ENCODE measurements around the gene OR5J2. TPM values are rescaled to one million over a fixed set of nuclear protein-coding genes. Genes with fewer than 3 reads are reported as not detected.
"Not testable (repeated sequence)": the region's sequence is repeated elsewhere in the genome, so short reads cannot be mapped to it uniquely, and the experiment has no call there.

Gene OR5J2
- polyA plus RNA-seq, 1 experiment, result not detected

DNA sequence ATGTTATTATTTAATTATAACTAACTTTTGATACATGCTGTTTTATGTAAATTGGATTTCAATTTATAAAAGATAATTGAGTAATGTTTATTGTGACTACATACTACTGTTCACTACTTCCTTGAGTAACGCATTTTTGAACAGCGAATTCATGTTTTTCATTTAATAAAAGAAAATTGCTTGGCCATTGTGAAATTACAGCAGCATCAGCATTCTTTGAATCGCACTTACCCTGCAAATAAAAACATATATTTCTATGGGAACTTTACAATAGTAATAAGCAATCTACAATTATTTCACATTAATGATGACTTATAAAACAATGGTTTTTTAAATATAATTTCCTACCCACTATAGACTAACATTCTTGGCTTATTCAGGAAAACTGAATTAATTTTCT lies 20.3 kb downstream of the OR5J2 start:
- no peak for TF ChIP-seq CTCF (IDR thresholded peaks at IDR 0.05; ENCODE audit: low read depth, low read length)
- DNase-seq (ENCODE audit: low read depth, low spot score), result no peak
- ChIA-PET POLR2A (no interaction called here), CTCF (no interaction called here)
- no peaks in the 10 kb centered on the region for H3K27me3 ChIP-seq (ENCODE audit: control insufficient read depth, insufficient read depth, low read length)
- H3K9me3 ChIP-seq (ENCODE audit: control insufficient read depth, insufficient read depth, low read length), result no peaks in the 10 kb centered on the region
- H3K4me3 ChIP-seq (ENCODE audit: low read depth, low read length), result no peak overlapping the region
- no peak overlapping the region for H3K27ac ChIP-seq (ENCODE audit: low read depth, low read length)

- Histone ChIP-seq H3K27ac (ENCODE audit: low read depth, low read length) (no peak overlapping the region), H3K4me3 (ENCODE audit: low read depth, low read length) (no peak overlapping the region), H3K9me3 (ENCODE audit: control insufficient read depth, insufficient read depth, low read length) (no peaks in the 10 kb centered on the region), H3K27me3 (ENCODE audit: control insufficient read depth, insufficient read depth, low read length) (no peaks in the 10 kb centered on the region)
- ChIA-PET POLR2A (no interaction called here), CTCF (no interaction called here)
- no peak for DNase-seq (ENCODE audit: low read depth, low spot score)
- TF ChIP-seq CTCF (IDR thresholded peaks at IDR 0.05; ENCODE audit: low read depth, low read length), result no peak
Observed at GRCh38 chr11:56197367-56197766, 20.9 kb downstream of the OR5J2 start.

DNA sequence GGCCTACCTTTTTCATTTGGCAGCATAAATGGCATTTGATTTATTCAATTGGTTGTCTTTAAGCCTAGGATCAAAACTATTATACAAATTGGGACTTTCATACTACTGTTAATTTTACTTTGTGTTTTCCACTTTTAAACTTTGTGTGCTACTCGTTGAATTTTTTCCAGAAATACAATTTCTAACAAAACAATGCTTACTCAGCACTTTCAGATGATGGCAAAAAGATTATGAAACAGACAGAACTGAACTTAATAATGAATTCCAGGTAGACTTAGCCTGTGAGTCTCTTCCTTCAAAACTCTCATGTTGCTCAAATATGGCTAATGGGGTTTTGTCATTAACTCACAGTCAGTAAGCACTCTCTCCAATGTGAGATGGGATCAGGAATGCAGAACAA lies 31.4 kb downstream of the OR5J2 start:
- POLR2A ChIA-PET, result no interaction called here
- H3K27me3 ChIP-seq (ENCODE audit: control insufficient read depth, insufficient read depth, low read length), result no peaks in the 10 kb centered on the region
- no peak overlapping the region for H3K4me3 ChIP-seq (ENCODE audit: low read depth, low read length)
- H3K9me3 ChIP-seq (ENCODE audit: control insufficient read depth, insufficient read depth, low read length), result peaks cover 16% of the 10 kb centered on the region
- H3K27ac ChIP-seq (ENCODE audit: low read depth, low read length), result no peak overlapping the region
- DNase-seq (ENCODE audit: low read depth, low spot score), result no peak
- TF ChIP-seq CTCF (IDR thresholded peaks at IDR 0.05; ENCODE audit: low read depth, low read length), result no peak
- CTCF ChIA-PET, result no interaction called here

DNA sequence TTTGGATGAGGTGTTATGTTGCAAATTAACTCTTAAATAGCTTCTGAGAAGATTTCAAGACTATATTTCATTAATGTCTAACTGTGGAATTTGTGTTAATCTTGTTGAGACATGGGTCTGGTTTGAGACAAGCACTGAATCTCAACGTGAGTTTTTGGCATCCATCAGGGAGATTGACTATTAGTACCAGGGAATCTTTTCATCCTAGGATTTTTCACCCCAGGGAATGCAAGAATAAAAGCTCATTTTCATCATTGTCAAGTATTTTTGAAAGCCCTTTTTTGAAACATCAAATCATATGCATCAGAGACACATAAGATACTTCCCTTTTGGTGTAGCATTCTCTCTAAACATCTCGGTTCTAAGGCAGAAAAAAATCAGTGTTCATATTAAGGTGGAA lies 38.1 kb downstream of the OR5J2 start:
- Histone ChIP-seq H3K4me3 (ENCODE audit: low read depth, low read length) (no peak overlapping the region), H3K27ac (ENCODE audit: low read depth, low read length) (no peak overlapping the region), H3K27me3 (ENCODE audit: control insufficient read depth, insufficient read depth, low read length) (no peaks in the 10 kb centered on the region), H3K9me3 (ENCODE audit: control insufficient read depth, insufficient read depth, low read length) (peaks cover 9% of the 10 kb centered on the region)
- ChIA-PET POLR2A (no interaction called here), CTCF (no interaction called here)
- no peak for DNase-seq (ENCODE audit: low read depth, low spot score)
- no peak for TF ChIP-seq CTCF (IDR thresholded peaks at IDR 0.05; ENCODE audit: low read depth, low read length)

- POLR2A ChIA-PET; H3K27me3 ChIP-seq (ENCODE audit: control insufficient read depth, insufficient read depth, low read length); H3K4me3 ChIP-seq (ENCODE audit: low read depth, low read length); CTCF ChIA-PET; H3K27ac ChIP-seq (ENCODE audit: low read depth, low read length); DNase-seq (ENCODE audit: low read depth, low spot score): not testable (repeated sequence)
- H3K9me3 ChIP-seq (ENCODE audit: control insufficient read depth, insufficient read depth, low read length), result peaks cover 12% of the 10 kb centered on the region; the same call in 1 of the 2 replicates
Observed at GRCh38 chr11:56219735-56220134, 43.3 kb downstream of the OR5J2 start.

Other genes with a start within 250 kb of the OR5J2 start
- gene OR5I1, start 240.2 kb upstream of the OR5J2 start, polyA plus RNA-seq (2011; rRNA removed), result not detected in 2 replicates
- gene OR10AG1, start 206.7 kb upstream of the OR5J2 start, polyA plus RNA-seq (2011; rRNA removed), result not detected in 2 replicates
- not detected in 2 replicates for gene OR5F1, start 182.0 kb upstream of the OR5J2 start, polyA plus RNA-seq (2011; rRNA removed)
- gene OR5AS1, start 149.0 kb upstream of the OR5J2 start, polyA plus RNA-seq (2011; rRNA removed), result not detected in 2 replicates
- not detected in 2 replicates for gene OR8I2, start 83.3 kb upstream of the OR5J2 start, polyA plus RNA-seq (2011; rRNA removed)
- gene OR8H2, start 72.9 kb upstream of the OR5J2 start, polyA plus RNA-seq (2011; rRNA removed), result not detected in 2 replicates
- not detected in 2 replicates for gene OR8H3, start 54.2 kb upstream of the OR5J2 start, polyA plus RNA-seq (2011; rRNA removed)
- gene OR8J3, start 36.4 kb upstream of the OR5J2 start, polyA plus RNA-seq (2011; rRNA removed), result not detected in 2 replicates
- not detected in 2 replicates for gene OR8K5, start 16.3 kb upstream of the OR5J2 start, polyA plus RNA-seq (2011; rRNA removed)
- gene OR5T2, start 57.6 kb downstream of the OR5J2 start, polyA plus RNA-seq (2011; rRNA removed), result not detected in 2 replicates
- gene OR5T3, start 75.6 kb downstream of the OR5J2 start, polyA plus RNA-seq (2011; rRNA removed), result not detected in 2 replicates
- not detected in 2 replicates for gene OR5T1, start 97.5 kb downstream of the OR5J2 start, polyA plus RNA-seq (2011; rRNA removed)
- gene OR8H1, start 115.6 kb downstream of the OR5J2 start, polyA plus RNA-seq (2011; rRNA removed), result not detected in 2 replicates
- gene OR8K3, start 138.5 kb downstream of the OR5J2 start, polyA plus RNA-seq (2011; rRNA removed), result not detected in 2 replicates
- gene OR8K1, start 169.4 kb downstream of the OR5J2 start, polyA plus RNA-seq (2011; rRNA removed), result not detected in 2 replicates
- gene OR8J1, start 177.7 kb downstream of the OR5J2 start, polyA plus RNA-seq (2011; rRNA removed), result not detected in 2 replicates
- gene OR8U1, start 199.0 kb downstream of the OR5J2 start, polyA plus RNA-seq (2011; rRNA removed), result not detected in 2 replicates
- gene OR5AL1, start 236.1 kb downstream of the OR5J2 start, polyA plus RNA-seq (2011; rRNA removed), result not detected in 2 replicates